Keratinocyte (primary cell): ENCODE measurements around the gene C11orf91. TPM values are rescaled to one million over a fixed set of nuclear protein-coding genes. Genes with fewer than 3 reads are reported as not detected.
"Not testable (repeated sequence)": the region's sequence is repeated elsewhere in the genome, so short reads cannot be mapped to it uniquely, and the experiment has no call there.

ENCODE experiments used
- DNase-seq: peaks from one replicate; pipeline ENCODE4 v3.0.0-alpha.2; 2011; ENCODE audit warnings: low read depth, missing footprints, low spot score
- FAIRE-seq: peaks from 2 replicates; lab custom pipeline; 2011; peaks lifted over from hg19 to GRCh38; lab: Jason Lieb, UNC
- H2AFZ ChIP-seq: 2 replicates; pipeline ENCODE4 v1.6.0; 2012; ENCODE audit warnings: low read length, control low read depth, inconsistent platforms; ENCODE audit not compliant: control insufficient read depth
- H3K27ac ChIP-seq: 2 replicates; pipeline ENCODE4 v1.5.1; 2011; ENCODE audit warnings: low read length; ENCODE audit not compliant: control insufficient read depth, insufficient read depth
- H3K27me3 ChIP-seq: 3 replicates; pipeline ENCODE4 v1.6.0; 2011; ENCODE audit warnings: low read length; ENCODE audit not compliant: control insufficient read depth, insufficient read depth; ENCODE audit errors: extremely low read depth
- H3K36me3 ChIP-seq, 2 experiments: 2 replicates in 1 of 2; 3 replicates in 1 of 2; pipeline ENCODE4 v1.5.1; 2011; ENCODE audit warnings: low read length in 2 of 2, mild to moderate bottlenecking in 1 of 2; ENCODE audit not compliant: control insufficient read depth in 2 of 2, insufficient read depth in 2 of 2; ENCODE audit errors: extremely low read depth in 1 of 2
- H3K4me1 ChIP-seq: 3 replicates; pipeline ENCODE4 v1.5.1; 2011; ENCODE audit warnings: low read length; ENCODE audit not compliant: control insufficient read depth, insufficient read depth; ENCODE audit errors: extremely low read depth
- H3K4me2 ChIP-seq: 3 replicates; pipeline ENCODE4 v1.6.0; 2011; ENCODE audit warnings: low read depth, low read length; ENCODE audit not compliant: control insufficient read depth, insufficient read depth; ENCODE audit errors: extremely low read depth
- H3K4me3 ChIP-seq, 3 experiments: fragments of 200-600 bp in 1 of 3; sonication (generic) in 1 of 3; 2 replicates in 2 of 3; 3 replicates in 1 of 3; pipeline ENCODE4 v1.5.1; 2011 to 2016; ENCODE audit warnings: low read length in 3 of 3, mild to moderate bottlenecking in 3 of 3, control low read depth in 2 of 3, inconsistent platforms in 1 of 3, low read depth in 1 of 3, mixed read lengths in 1 of 3, mixed run types in 1 of 3, moderate library complexity in 1 of 3; ENCODE audit not compliant: control insufficient read depth in 2 of 3, insufficient read depth in 2 of 3; ENCODE audit errors: extremely low read depth in 1 of 3
- H3K79me2 ChIP-seq: 2 replicates; pipeline ENCODE4 v1.6.0; 2012; ENCODE audit warnings: low read length; ENCODE audit not compliant: control insufficient read depth, insufficient read depth
- H3K9ac ChIP-seq: 3 replicates; pipeline ENCODE4 v1.6.0; 2011; ENCODE audit warnings: low read length; ENCODE audit not compliant: control insufficient read depth, insufficient read depth; ENCODE audit errors: extremely low read depth
- H3K9me1 ChIP-seq: 3 replicates; pipeline ENCODE4 v1.6.0; 2011; ENCODE audit warnings: low read length; ENCODE audit not compliant: control insufficient read depth, insufficient read depth; ENCODE audit errors: extremely low read depth
- H3K9me3 ChIP-seq: 2 replicates; pipeline ENCODE4 v1.5.1; 2012; ENCODE audit warnings: low read depth, low read length; ENCODE audit not compliant: control insufficient read depth
- H4K20me1 ChIP-seq: 3 replicates; pipeline ENCODE4 v1.6.0; 2011; ENCODE audit warnings: low read length; ENCODE audit not compliant: control insufficient read depth, insufficient read depth; ENCODE audit errors: extremely low read depth
- CTCF ChIP-seq, 3 experiments: IDR thresholded peaks in 1 of 3; conservative IDR thresholded peaks in 1 of 3; optimal IDR thresholded peaks in 1 of 3; 2 replicates in 2 of 3; 3 replicates in 1 of 3; pipeline versions ENCODE3 to v1.5.1; 2011; ENCODE audit warnings: low read length in 3 of 3, mild to moderate bottlenecking in 3 of 3, moderate library complexity in 2 of 3, control low read depth in 1 of 3, inconsistent platforms in 1 of 3; ENCODE audit not compliant: insufficient read depth in 2 of 3; ENCODE audit errors: extremely low read depth in 1 of 3
- EZH2 ChIP-seq: IDR thresholded peaks from one replicate; pipeline ENCODE4 v1.6.1; 2012; ENCODE audit warnings: inconsistent platforms, mild to moderate bottlenecking, low read length, moderate library complexity
- dilution Hi-C: fragments of 300-500 bp; cut with MboI; formaldehyde crosslinking; loops from one replicate; pipeline ENCODE4 v1.7.0; 2020; ENCODE audit warnings: low sequenced_read_pairs; ENCODE audit not compliant: extremely low pct_ligation_motif_present
- polyA plus RNA-seq, 5 experiments: library from polyadenylated mRNA; depleted of rRNA in 3 of 5; stranded (reverse) in 3 of 5; stranded (forward) in 1 of 5; unstranded in 1 of 5; fragments of >200 nt; gene quantifications; 1 replicate in 1 of 5; 2 replicates in 3 of 5; 3 replicates in 1 of 5; pipeline versions ENCODE4 v1.2.1 to v1.2.3, GENCODE V29; 2011 to 2012; ENCODE audit warnings: missing spikeins in 2 of 5, low read depth in 1 of 5, low replicate concordance in 1 of 5

The C11orf91 gene
- polyA plus RNA-seq, 1 donor (not counting 4 experiments of a cell fraction or from before 2014, with no cell fraction given): 0.10 TPM

DNA sequence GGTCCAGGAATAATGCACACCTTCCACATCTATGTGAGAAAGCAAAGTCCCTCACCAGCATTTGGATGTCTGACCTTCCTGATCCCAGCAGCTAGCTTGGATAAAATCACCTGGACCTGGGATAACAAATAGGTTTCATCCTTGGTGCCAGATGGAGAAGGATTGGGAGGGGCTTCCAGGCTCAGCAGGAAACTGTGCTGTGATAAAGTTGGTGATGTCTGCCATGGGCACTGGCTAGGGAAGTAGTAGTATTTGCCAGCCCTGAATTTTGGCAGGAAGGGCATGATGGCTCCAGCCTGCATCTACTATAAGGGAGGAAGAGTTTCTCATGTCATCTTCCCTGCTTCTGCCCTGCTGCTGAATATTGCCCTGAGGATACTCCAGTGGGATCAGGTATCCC, 37.5 kb downstream of the C11orf91 start:
- Histone ChIP-seq H4K20me1 (no peaks in the 10 kb centered on the region), H3K9ac (no peak overlapping the region), H3K4me2 (no peak overlapping the region), H3K9me3 (no peaks in the 10 kb centered on the region), H3K36me3 (no peaks in the 10 kb centered on the region), H3K27ac (no peak overlapping the region), H2AFZ (no peak overlapping the region), H3K27me3 (no peaks in the 10 kb centered on the region), H3K79me2 (no peaks in the 10 kb centered on the region), H3K4me3 (no peak overlapping the region), H3K9me1 (no peaks in the 10 kb centered on the region), H3K4me1 (peaks cover 18% of the 10 kb centered on the region)
- no peak for DNase-seq
- TF ChIP-seq EZH2 (no peak), CTCF (optimal IDR thresholded peaks at IDR 0.05 in 1 of 3, IDR thresholded peaks at IDR 0.05 in 1 of 3, conservative IDR thresholded peaks at IDR 0.05 in 1 of 3; ENCODE audit: extremely low read depth in 1 of 3, insufficient read depth in 2 of 3, low read length in 3 of 3) (no peak)
- dilution Hi-C loops: no loop called here
- no peak for FAIRE-seq

DNA sequence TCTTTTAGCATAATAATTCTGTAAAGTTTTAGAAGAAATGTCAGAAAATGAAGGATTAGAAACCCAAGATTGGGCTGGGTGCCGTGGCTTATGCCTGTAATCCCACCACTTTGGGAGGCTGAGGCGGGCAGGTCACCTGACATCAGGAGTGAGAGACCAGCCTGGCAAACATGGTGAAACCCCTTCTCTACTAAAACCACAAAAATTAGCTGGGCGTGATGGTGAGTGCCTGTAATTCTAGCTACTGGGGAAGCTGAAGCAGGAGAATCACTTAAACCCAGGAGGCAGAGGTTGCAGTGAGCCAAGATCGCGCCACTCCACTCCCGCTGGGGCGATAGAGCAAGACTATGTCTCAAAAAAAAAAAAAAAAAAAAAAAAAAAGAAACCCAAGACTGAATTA, 39.1 kb downstream of the C11orf91 start:
- H3K79me2 ChIP-seq, H3K36me3 ChIP-seq, H2AFZ ChIP-seq, H3K9me1 ChIP-seq, H3K27me3 ChIP-seq, DNase-seq, H4K20me1 ChIP-seq, H3K9ac ChIP-seq, H3K9me3 ChIP-seq, H3K27ac ChIP-seq, H3K4me2 ChIP-seq, FAIRE-seq, dilution Hi-C loops, H3K4me3 ChIP-seq: not testable (repeated sequence)
- peaks cover 18% of the 10 kb centered on the region for H3K4me1 ChIP-seq

- peaks cover 23% of the 10 kb centered on the region for H3K4me1 ChIP-seq
- no peaks in the 10 kb centered on the region for H3K27me3 ChIP-seq
- no peak overlapping the region for H2AFZ ChIP-seq
- dilution Hi-C loops: no loop called here
- no peaks in the 10 kb centered on the region for H4K20me1 ChIP-seq
- H3K4me2 ChIP-seq: no peak overlapping the region
- no peaks in the 10 kb centered on the region for H3K36me3 ChIP-seq
- no peak overlapping the region for H3K27ac ChIP-seq
- H3K4me3 ChIP-seq: no peak overlapping the region
- TF ChIP-seq CTCF (optimal IDR thresholded peaks at IDR 0.05 in 1 of 3, IDR thresholded peaks at IDR 0.05 in 1 of 3, conservative IDR thresholded peaks at IDR 0.05 in 1 of 3; ENCODE audit: extremely low read depth in 1 of 3, insufficient read depth in 2 of 3, low read length in 3 of 3): no peak
- TF ChIP-seq EZH2: no peak
- no peaks in the 10 kb centered on the region for H3K9me3 ChIP-seq
- no peak for FAIRE-seq
- H3K9ac ChIP-seq: no peak overlapping the region
- no peaks in the 10 kb centered on the region for H3K9me1 ChIP-seq
- DNase-seq: no peak
- H3K79me2 ChIP-seq: no peaks in the 10 kb centered on the region
Observed at GRCh38 chr11:33660962-33661361, 39.7 kb downstream of the C11orf91 start.
